ENCODE measurements around the gene CDH4.

The CDH4 gene

DNA sequence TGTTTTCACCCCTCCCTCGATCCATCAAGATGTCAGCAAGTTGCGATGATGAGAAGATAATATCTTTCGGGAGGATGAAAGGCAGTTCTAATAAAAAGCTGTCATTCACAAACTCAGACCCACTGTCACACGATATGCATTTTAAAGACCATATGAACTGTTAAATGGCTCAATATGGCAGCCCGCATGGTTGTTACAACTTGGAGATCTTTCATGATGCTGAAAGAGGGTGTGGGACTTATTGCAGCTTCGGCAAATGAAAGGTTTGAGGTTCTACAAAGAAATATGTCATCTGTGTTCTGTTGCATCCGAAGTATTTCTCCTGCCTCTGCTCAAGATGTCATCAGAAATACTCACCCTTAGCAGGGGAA is 128.5 kb downstream of the CDH4 start:
- Histone ChIP-seq H3K4me3 (ENCODE audit: insufficient read depth, low read length, poor library complexity, severe bottlenecking) (no peak overlapping the region), H3K36me3 (ENCODE audit: low read length) (no peaks in the 10 kb centered on the region), H3F3A (ENCODE audit: insufficient read depth) (no peaks in the 10 kb centered on the region), H2AFZ (ENCODE audit: low read depth, low read length, severe bottlenecking) (no peak overlapping the region), H3K4me2 (ENCODE audit: low read depth, low read length, poor library complexity, severe bottlenecking) (no peak overlapping the region), H3K79me2 (ENCODE audit: insufficient read depth, low read length) (no peaks in the 10 kb centered on the region), H3K9me3 (ENCODE audit: insufficient read depth, low read length) (no peaks in the 10 kb centered on the region; the same call in 1 of the 2 replicates), H3K9ac (ENCODE audit: low read length) (no peak overlapping the region), H3K27me3 (ENCODE audit: low read length) (no peaks in the 10 kb centered on the region), H3K9me2 (replicated peaks; ENCODE audit: insufficient read depth, low read length) (no peaks in the 10 kb centered on the region), H4K20me1 (ENCODE audit: low read depth, low read length) (no peaks in the 10 kb centered on the region), H3K27ac (ENCODE audit: low read depth, low read length) (no peak overlapping the region)
- TF ChIP-seq, protein P1, sequence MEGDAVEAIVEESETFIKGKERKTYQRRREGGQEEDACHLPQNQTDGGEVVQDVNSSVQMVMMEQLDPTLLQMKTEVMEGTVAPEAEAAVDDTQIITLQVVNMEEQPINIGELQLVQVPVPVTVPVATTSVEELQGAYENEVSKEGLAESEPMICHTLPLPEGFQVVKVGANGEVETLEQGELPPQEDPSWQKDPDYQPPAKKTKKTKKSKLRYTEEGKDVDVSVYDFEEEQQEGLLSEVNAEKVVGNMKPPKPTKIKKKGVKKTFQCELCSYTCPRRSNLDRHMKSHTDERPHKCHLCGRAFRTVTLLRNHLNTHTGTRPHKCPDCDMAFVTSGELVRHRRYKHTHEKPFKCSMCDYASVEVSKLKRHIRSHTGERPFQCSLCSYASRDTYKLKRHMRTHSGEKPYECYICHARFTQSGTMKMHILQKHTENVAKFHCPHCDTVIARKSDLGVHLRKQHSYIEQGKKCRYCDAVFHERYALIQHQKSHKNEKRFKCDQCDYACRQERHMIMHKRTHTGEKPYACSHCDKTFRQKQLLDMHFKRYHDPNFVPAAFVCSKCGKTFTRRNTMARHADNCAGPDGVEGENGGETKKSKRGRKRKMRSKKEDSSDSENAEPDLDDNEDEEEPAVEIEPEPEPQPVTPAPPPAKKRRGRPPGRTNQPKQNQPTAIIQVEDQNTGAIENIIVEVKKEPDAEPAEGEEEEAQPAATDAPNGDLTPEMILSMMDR (IDR thresholded peaks at IDR 0.05; ENCODE audit: insufficient read depth, low read length, poor library complexity, severe bottlenecking), result no peak
- no peak for TF ChIP-seq EZH2phosphoT487 (conservative IDR thresholded peaks at IDR 0.05; ENCODE audit: low read length)

DNA sequence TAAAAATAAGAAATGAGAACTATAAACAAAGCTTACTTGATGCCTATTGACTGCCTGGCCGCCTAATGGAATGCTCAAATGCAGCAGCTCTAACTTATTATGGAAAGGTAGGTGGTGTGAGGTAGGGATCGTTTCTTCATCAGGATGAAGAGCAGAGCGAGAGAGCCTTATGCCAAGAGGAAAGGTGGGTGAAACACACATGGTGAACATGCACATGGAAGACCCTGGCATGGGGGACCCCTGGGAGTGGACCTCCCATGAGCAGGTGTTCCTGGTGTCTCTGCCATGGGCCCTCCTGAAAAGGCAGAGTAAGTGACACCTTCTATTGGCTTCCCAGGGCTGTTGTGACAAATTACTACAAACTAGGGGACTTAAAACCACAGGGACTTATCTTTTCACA is 130.1 kb downstream of the CDH4 start:
- Histone ChIP-seq H3K79me2 (ENCODE audit: insufficient read depth, low read length) (no peaks in the 10 kb centered on the region), H3K36me3 (ENCODE audit: low read length) (no peaks in the 10 kb centered on the region), H3F3A (ENCODE audit: insufficient read depth) (no peaks in the 10 kb centered on the region), H4K20me1 (ENCODE audit: low read depth, low read length) (no peaks in the 10 kb centered on the region), H3K4me2 (ENCODE audit: low read depth, low read length, poor library complexity, severe bottlenecking) (no peak overlapping the region), H3K27ac (ENCODE audit: low read depth, low read length) (no peak overlapping the region), H3K9me3 (ENCODE audit: insufficient read depth, low read length) (no peaks in the 10 kb centered on the region; the same call in 1 of the 2 replicates), H3K9ac (ENCODE audit: low read length) (no peak overlapping the region), H3K9me2 (replicated peaks; ENCODE audit: insufficient read depth, low read length) (no peaks in the 10 kb centered on the region), H3K27me3 (ENCODE audit: low read length) (no peaks in the 10 kb centered on the region), H3K4me3 (ENCODE audit: insufficient read depth, low read length, poor library complexity, severe bottlenecking) (no peak overlapping the region), H2AFZ (ENCODE audit: low read depth, low read length, severe bottlenecking) (no peak overlapping the region)
- no peak for TF ChIP-seq EZH2phosphoT487 (conservative IDR thresholded peaks at IDR 0.05; ENCODE audit: low read length)
- TF ChIP-seq, protein P1 (IDR thresholded peaks at IDR 0.05; ENCODE audit: insufficient read depth, low read length, poor library complexity, severe bottlenecking), result no peak

DNA sequence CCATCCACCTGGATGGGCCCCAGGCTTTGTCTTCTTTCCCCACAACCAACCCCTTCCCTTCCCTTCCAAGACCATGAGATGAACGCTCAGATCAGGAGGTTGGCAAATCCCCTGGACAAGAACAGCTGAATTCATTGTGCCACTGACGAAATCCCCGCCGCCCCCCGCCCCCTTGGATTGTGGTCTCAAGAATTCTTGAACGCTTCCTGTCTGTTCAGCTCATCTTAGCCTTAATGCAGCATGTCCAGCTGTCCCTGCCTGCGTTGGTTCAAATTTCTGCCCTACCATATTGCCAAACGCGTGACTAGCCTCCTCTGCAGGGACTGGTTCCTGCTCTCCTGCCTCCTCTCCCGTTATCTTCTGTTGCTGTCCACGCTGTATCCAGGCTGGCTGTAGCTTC is 133.2 kb downstream of the CDH4 start:
- no peaks in the 10 kb centered on the region for H3K27me3 ChIP-seq (ENCODE audit: low read length)
- no peak overlapping the region for H3K4me3 ChIP-seq (ENCODE audit: insufficient read depth, low read length, poor library complexity, severe bottlenecking)
- H2AFZ ChIP-seq (ENCODE audit: low read depth, low read length, severe bottlenecking), result no peak overlapping the region
- no peaks in the 10 kb centered on the region for H3K36me3 ChIP-seq (ENCODE audit: low read length)
- no peak overlapping the region for H3K9ac ChIP-seq (ENCODE audit: low read length)
- H3F3A ChIP-seq (ENCODE audit: insufficient read depth), result no peaks in the 10 kb centered on the region
- H3K9me2 ChIP-seq (replicated peaks; ENCODE audit: insufficient read depth, low read length), result no peaks in the 10 kb centered on the region
- no peaks in the 10 kb centered on the region for H3K79me2 ChIP-seq (ENCODE audit: insufficient read depth, low read length)
- H3K4me2 ChIP-seq (ENCODE audit: low read depth, low read length, poor library complexity, severe bottlenecking), result no peak overlapping the region
- H3K27ac ChIP-seq (ENCODE audit: low read depth, low read length), result no peak overlapping the region
- H4K20me1 ChIP-seq (ENCODE audit: low read depth, low read length), result no peaks in the 10 kb centered on the region
- no peaks in the 10 kb centered on the region; the same call in 1 of the 2 replicates for H3K9me3 ChIP-seq (ENCODE audit: insufficient read depth, low read length)
- TF ChIP-seq, protein P1 (IDR thresholded peaks at IDR 0.05; ENCODE audit: insufficient read depth, low read length, poor library complexity, severe bottlenecking), result no peak
- no peak for TF ChIP-seq EZH2phosphoT487 (conservative IDR thresholded peaks at IDR 0.05; ENCODE audit: low read length)
